Subcutaneous abdominal adipose tissue (tissue), 5 donors: ENCODE data around the gene EDAR.

ENCODE experiments used
- H3K27ac ChIP-seq: one replicate; pipeline ENCODE4 v1.7.0; 2013; ENCODE audit warnings: low read depth, mild to moderate bottlenecking, inconsistent platforms, low read length, moderate library complexity
- H3K27me3 ChIP-seq, 5 donors: one replicate each; pipeline ENCODE4 v1.7.0; 2013; ENCODE audit warnings: low read length in 5 of 5, inconsistent platforms in 1 of 5; ENCODE audit not compliant: control insufficient read depth in 5 of 5, insufficient read depth in 4 of 5
- H3K36me3 ChIP-seq, 5 donors: one replicate each; pipeline ENCODE4 v1.7.0; 2013; ENCODE audit warnings: low read length in 5 of 5; ENCODE audit not compliant: control insufficient read depth in 5 of 5, insufficient read depth in 5 of 5
- H3K4me1 ChIP-seq, 5 donors: one replicate each; pipeline ENCODE4 v1.7.0; 2013; ENCODE audit warnings: low read length in 5 of 5, mild to moderate bottlenecking in 3 of 5, moderate library complexity in 1 of 5; ENCODE audit not compliant: control insufficient read depth in 5 of 5, insufficient read depth in 5 of 5
- H3K4me3 ChIP-seq, 5 donors: one replicate each; pipeline ENCODE4 v1.7.0; 2013; ENCODE audit warnings: low read length in 5 of 5, low read depth in 1 of 5
- H3K9ac ChIP-seq, 5 donors: one replicate each; pipeline ENCODE4 v1.7.0; 2013; ENCODE audit warnings: low read length in 5 of 5, mild to moderate bottlenecking in 4 of 5, moderate library complexity in 3 of 5
- H3K9me3 ChIP-seq, 5 donors: one replicate each; pipeline ENCODE4 v1.7.0; 2013; ENCODE audit warnings: low read length in 5 of 5; ENCODE audit not compliant: control insufficient read depth in 5 of 5
- donor health status: healthy.
- donor health status: healthy.
- donor health status: healthy.
- donor health status: healthy.
- donor health status: healthy.

The EDAR gene

GRCh38 chr2:108905906-108906305 lies 83.1 kb downstream of the EDAR start:
- Histone ChIP-seq H3K27ac (no peak overlapping the region), H3K36me3 (no peaks in the 10 kb centered on the region)

DNA sequence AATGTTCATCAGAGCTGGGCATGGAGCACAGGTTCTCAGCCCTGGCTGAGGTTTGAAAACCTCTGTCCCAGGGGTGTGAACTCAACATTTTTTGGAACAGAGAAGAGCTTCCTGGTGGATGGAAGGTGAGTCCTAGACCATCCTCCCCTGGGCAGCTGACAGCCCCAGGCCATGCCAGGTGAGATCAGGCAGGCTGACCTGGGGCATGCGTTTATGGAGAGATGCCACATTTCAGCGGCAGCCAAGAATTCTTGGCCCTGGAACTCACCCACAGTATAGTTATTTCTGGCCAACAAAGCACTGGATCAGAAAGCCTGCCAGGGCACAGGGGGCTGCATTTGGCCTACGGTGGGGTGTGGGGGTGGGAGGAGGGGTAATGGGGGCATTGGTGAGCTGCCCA lies 83.8 kb downstream of the EDAR start:
- Histone ChIP-seq H3K27ac (no peak overlapping the region), H3K36me3 (no peaks in the 10 kb centered on the region), H3K4me1 (peaks cover 0 to 7% (median 4%) of the 10 kb centered on the region in 5 donors), H3K9ac (no peak overlapping the region), H3K27me3 (peaks cover 0 to 5% (median 0%) of the 10 kb centered on the region in 5 donors), H3K9me3 (peaks cover 0 to 4% (median 0%) of the 10 kb centered on the region in 5 donors), H3K4me3 (no peak overlapping the region)

More at GRCh38 chr2:108905906-108906305, 83.1 kb downstream of the EDAR start:
- peaks cover 0 to 7% (median 4%) of the 10 kb centered on the region in 5 donors for H3K4me1 ChIP-seq
- no peak overlapping the region for H3K4me3 ChIP-seq
- peaks cover 0 to 11% (median 3%) of the 10 kb centered on the region in 5 donors for H3K27me3 ChIP-seq
- no peak overlapping the region for H3K9ac ChIP-seq
- H3K9me3 ChIP-seq: no peaks in the 10 kb centered on the region

GRCh38 chr2:108904680-108905079 lies 84.3 kb downstream of the EDAR start:
- H3K36me3 ChIP-seq: no peaks in the 10 kb centered on the region
- H3K27ac ChIP-seq: no peak overlapping the region
- peaks cover 0 to 6% (median 0%) of the 10 kb centered on the region in 5 donors for H3K9me3 ChIP-seq
- peaks cover 0 to 7% (median 4%) of the 10 kb centered on the region in 5 donors for H3K4me1 ChIP-seq
- H3K27me3 ChIP-seq: peaks cover 0 to 5% (median 0%) of the 10 kb centered on the region in 5 donors
- no peak overlapping the region for H3K9ac ChIP-seq
- H3K4me3 ChIP-seq: no peak overlapping the region

GRCh38 chr2:108898315-108899082 lies 90.5 kb downstream of the EDAR start:
- Histone ChIP-seq H3K4me3 (no peak overlapping the region), H3K9me3 (peaks cover 0 to 6% (median 0%) of the 10 kb centered on the region in 5 donors), H3K36me3 (no peaks in the 10 kb centered on the region), H3K4me1 (no peaks in the 10 kb centered on the region), H3K9ac (no peak overlapping the region), H3K27me3 (no peaks in the 10 kb centered on the region), H3K27ac (no peak overlapping the region)

DNA sequence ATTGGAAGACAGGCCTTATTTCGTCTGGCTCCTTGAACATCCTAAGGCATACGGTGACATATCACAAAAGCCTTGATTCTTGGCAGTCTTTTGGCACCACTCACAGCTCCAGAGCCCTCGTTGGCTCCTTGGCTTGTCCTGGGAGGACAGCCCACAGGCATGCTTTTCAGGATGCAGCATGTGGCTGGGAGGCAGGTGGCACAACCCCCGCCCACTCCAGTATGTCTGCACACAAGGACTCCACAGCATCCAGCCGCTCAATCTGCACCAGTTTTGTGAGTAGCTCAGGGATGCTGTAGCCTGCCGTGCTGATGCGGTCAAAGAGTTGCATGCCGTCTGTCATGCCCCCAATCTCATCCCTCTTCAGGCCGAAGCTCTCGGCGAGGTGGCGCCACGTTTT lies 92.3 kb downstream of the EDAR start:
- H3K27me3 ChIP-seq: no peaks in the 10 kb centered on the region
- H3K9ac ChIP-seq: no peak overlapping the region
- no peak overlapping the region for H3K4me3 ChIP-seq
- no peaks in the 10 kb centered on the region for H3K36me3 ChIP-seq
- H3K4me1 ChIP-seq: no peaks in the 10 kb centered on the region
- peaks cover 0 to 6% (median 2%) of the 10 kb centered on the region in 5 donors for H3K9me3 ChIP-seq
- no peak overlapping the region for H3K27ac ChIP-seq

DNA sequence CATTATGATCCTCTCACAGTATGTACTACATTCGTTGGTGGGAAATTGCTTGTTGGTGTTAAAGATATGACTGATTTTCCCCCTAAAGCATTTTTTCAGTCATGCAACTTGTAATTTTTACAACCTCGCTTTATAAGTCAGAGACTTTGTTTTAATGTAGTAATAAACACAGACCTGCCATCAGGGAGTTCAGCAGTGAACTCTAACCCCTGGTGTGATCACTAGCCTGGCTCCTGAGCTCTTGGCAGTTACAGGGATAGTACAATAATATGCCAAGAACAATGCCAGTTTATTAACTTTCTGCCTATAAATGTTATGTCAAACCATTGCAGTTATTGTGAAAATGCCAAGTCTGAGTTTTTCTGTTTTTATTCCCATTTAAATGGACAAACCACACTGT lies 93.8 kb downstream of the EDAR start:
- H3K9me3 ChIP-seq: peaks cover 5 to 10% (median 5%) of the 10 kb centered on the region in 5 donors
- H3K36me3 ChIP-seq: no peaks in the 10 kb centered on the region
- H3K9ac ChIP-seq: no peak overlapping the region
- H3K4me1 ChIP-seq: no peaks in the 10 kb centered on the region
- H3K4me3 ChIP-seq: no peak overlapping the region
- no peak overlapping the region for H3K27ac ChIP-seq
- H3K27me3 ChIP-seq: no peaks in the 10 kb centered on the region

DNA sequence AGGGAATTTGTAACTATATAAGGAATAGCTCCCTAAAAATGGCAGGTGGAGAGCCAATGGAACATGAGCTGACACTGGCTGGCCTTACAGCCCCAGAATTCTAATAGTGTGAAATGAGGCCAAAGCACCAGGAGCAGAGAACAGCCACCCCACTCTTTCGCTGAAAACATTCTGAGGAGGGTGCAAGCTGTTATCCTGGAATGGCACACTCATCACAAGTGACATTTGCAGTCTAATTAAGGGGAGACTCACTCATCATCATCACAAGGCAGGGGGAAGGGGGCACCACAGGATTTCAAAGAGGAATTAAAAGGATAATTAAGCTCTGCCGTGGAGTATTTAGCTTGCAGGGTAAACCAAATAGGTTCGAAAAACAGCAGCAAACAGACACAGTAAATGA lies 94.3 kb downstream of the EDAR start:
- Histone ChIP-seq H3K27me3 (no peaks in the 10 kb centered on the region), H3K36me3 (no peaks in the 10 kb centered on the region), H3K9me3 (peaks cover 6 to 12% (median 7%) of the 10 kb centered on the region in 5 donors), H3K4me3 (no peak overlapping the region), H3K4me1 (no peaks in the 10 kb centered on the region), H3K9ac (no peak overlapping the region), H3K27ac (no peak overlapping the region)

DNA sequence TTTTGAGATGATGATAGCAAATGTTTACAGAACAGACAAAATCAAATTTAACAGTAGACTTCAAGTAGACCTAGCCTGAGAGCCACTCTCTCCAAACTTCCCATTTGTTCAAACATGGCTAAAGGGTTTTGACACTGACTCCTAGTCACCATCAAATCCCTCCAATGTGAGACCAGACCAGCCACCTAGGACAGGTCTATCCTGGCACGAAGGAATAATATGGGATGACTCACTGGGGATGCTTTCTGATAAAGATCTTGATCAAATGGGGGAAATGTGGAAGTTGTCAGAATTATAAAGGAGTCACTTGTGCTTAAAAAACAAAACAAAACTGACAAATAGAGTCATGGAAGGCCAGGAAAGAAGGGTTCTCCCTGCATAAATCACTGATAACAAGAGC lies 95.7 kb downstream of the EDAR start:
- H3K9ac ChIP-seq: no peak overlapping the region
- no peaks in the 10 kb centered on the region for H3K27me3 ChIP-seq
- H3K4me3 ChIP-seq: no peak overlapping the region
- no peaks in the 10 kb centered on the region for H3K4me1 ChIP-seq
- H3K27ac ChIP-seq: no peak overlapping the region
- peaks cover 6 to 14% (median 11%) of the 10 kb centered on the region in 5 donors for H3K9me3 ChIP-seq
- H3K36me3 ChIP-seq: no peaks in the 10 kb centered on the region

- no peaks in the 10 kb centered on the region for H3K4me1 ChIP-seq
- no peaks in the 10 kb centered on the region for H3K36me3 ChIP-seq
- H3K27me3 ChIP-seq: no peaks in the 10 kb centered on the region
- H3K27ac ChIP-seq: no peak overlapping the region
- no peak overlapping the region for H3K4me3 ChIP-seq
- H3K9ac ChIP-seq: no peak overlapping the region
- peaks cover 6 to 19% (median 11%) of the 10 kb centered on the region in 5 donors for H3K9me3 ChIP-seq
Measured at GRCh38 chr2:108889907-108890306, 99.1 kb downstream of the EDAR start.

- H3K36me3 ChIP-seq: no peaks in the 10 kb centered on the region
- H3K27ac ChIP-seq: no peak overlapping the region
- no peak overlapping the region for H3K4me3 ChIP-seq
- H3K4me1 ChIP-seq: no peaks in the 10 kb centered on the region
- H3K9ac ChIP-seq: no peak overlapping the region
- H3K9me3 ChIP-seq: peaks cover 4 to 20% (median 14%) of the 10 kb centered on the region in 5 donors
- H3K27me3 ChIP-seq: no peaks in the 10 kb centered on the region
Measured at GRCh38 chr2:108884619-108885018, 104.4 kb downstream of the EDAR start.
